ENCODE measurements around the gene NPC2.

- TF ChIP-seq GATA2 (IDR thresholded peaks at IDR 0.05; ENCODE audit: low read depth, low read length) (no peak), GATA3 (IDR thresholded peaks at IDR 0.05; ENCODE audit: low read depth, low read length) (no peak)
These were observed 15.8 kb upstream of the NPC2 start for GRCh38 chr14:74508844-74509428.
